SK-N-SH (cell line): ENCODE data around the gene WDR64. TPM values are rescaled to one million over a fixed set of nuclear protein-coding genes. Genes with fewer than 3 reads are reported as not detected.

Source experiments
- CTCF ChIA-PET: fragments of 300-600, 350-600 bp; formaldehyde crosslinking; extraction: SDS; loops from one replicate; lab custom pipeline; 2021; lab: Yijun Ruan, JAX
- POLR2A ChIA-PET: fragments of 350-600 bp; sonication (Branson Sonifier 250); formaldehyde crosslinking; extraction: SDS; loops from one replicate; lab custom pipeline; 2020; ENCODE audit warnings: antibody characterized with exemption, inconsistent platforms; lab: Yijun Ruan, JAX
- DNase-seq: peaks from one replicate; pipeline ENCODE4 v3.0.0; 2012
- H2AFZ ChIP-seq: fragments of 200-600 bp; sonication (generic); 2 replicates; pipeline ENCODE4 v1.8.1; 2016; ENCODE audit warnings: antibody characterized with exemption, mild to moderate bottlenecking, low read depth
- H3F3A ChIP-seq: fragments of 200-600 bp; sonication (generic); replicated peaks from 2 replicates; pipeline ENCODE3; 2016; ENCODE audit warnings: antibody characterized with exemption, mild to moderate bottlenecking; ENCODE audit not compliant: insufficient read depth
- H3K27ac ChIP-seq, 2 experiments: fragments of 200-500 bp in 1 of 2; fragments of 200-600 bp in 1 of 2; sonication (Bioruptor generic) in 1 of 2; sonication (generic), shearing (Covaris generic) in 1 of 2; 2 replicates each; pipeline versions ENCODE4 v1.5.1 to v1.6.1; 2014 to 2016; ENCODE audit warnings: low read depth in 2 of 2, inconsistent platforms in 1 of 2, low read length in 1 of 2, mild to moderate bottlenecking in 1 of 2, mixed read lengths in 1 of 2
- H3K27me3 ChIP-seq: fragments of 200-600 bp; sonication (generic), shearing (Covaris generic); 2 replicates; pipeline ENCODE4 v1.6.1; 2016; ENCODE audit warnings: mixed run types; ENCODE audit not compliant: insufficient read depth
- H3K36me3 ChIP-seq, 2 experiments: fragments of 200-500 bp in 1 of 2; fragments of 200-600 bp in 1 of 2; sonication (Bioruptor generic) in 1 of 2; sonication (generic) in 1 of 2; replicated peaks in 1 of 2; 2 replicates each; pipeline versions ENCODE3 to v1.5.1; 2014 to 2016; ENCODE audit warnings: low read length in 1 of 2, mild to moderate bottlenecking in 1 of 2; ENCODE audit not compliant: insufficient read depth in 2 of 2, control insufficient read depth in 1 of 2
- H3K4me1 ChIP-seq, 2 experiments: fragments of 200-500 bp in 1 of 2; fragments of 200-600 bp in 1 of 2; sonication (Bioruptor generic) in 1 of 2; sonication (generic), shearing (Covaris generic) in 1 of 2; 2 replicates each; pipeline versions ENCODE4 v1.5.1 to v1.6.1; 2014 to 2016; ENCODE audit warnings: low read depth in 1 of 2, low read length in 1 of 2, mixed run types in 1 of 2; ENCODE audit not compliant: insufficient read depth in 2 of 2, control insufficient read depth in 1 of 2
- H3K4me2 ChIP-seq: fragments of 200-600 bp; sonication (generic), shearing (Covaris generic); 2 replicates; pipeline ENCODE4 v1.6.1; 2017; ENCODE audit warnings: mixed run types
- H3K4me3 ChIP-seq, 2 experiments: fragments of 200-500 bp in 1 of 2; fragments of 200-600 bp in 1 of 2; sonication (Bioruptor generic) in 1 of 2; sonication (generic), shearing (Covaris generic) in 1 of 2; 2 replicates each; pipeline versions ENCODE4 v1.5.1 to v1.8.1; 2014 to 2016; ENCODE audit warnings: low read depth in 2 of 2, inconsistent platforms in 1 of 2, low read length in 1 of 2, mild to moderate bottlenecking in 1 of 2, mixed read lengths in 1 of 2, moderate library complexity in 1 of 2
- H3K79me2 ChIP-seq: fragments of 200-600 bp; sonication (generic); 2 replicates; pipeline ENCODE4 v1.8.1; 2017; ENCODE audit warnings: mild to moderate bottlenecking; ENCODE audit not compliant: insufficient read depth
- H3K9ac ChIP-seq: fragments of 200-600 bp; sonication (generic); 2 replicates; pipeline ENCODE4 v1.6.1; 2017; ENCODE audit warnings: mixed run types
- H3K9me2 ChIP-seq: fragments of 200-600 bp; sonication (generic); 2 replicates; pipeline ENCODE4 v1.6.1; 2017; ENCODE audit warnings: mixed run types
- H3K9me3 ChIP-seq: fragments of 200-600 bp; sonication (generic); 2 replicates; pipeline ENCODE4 v1.6.1; 2017; ENCODE audit warnings: mixed run types, mild to moderate bottlenecking, moderate library complexity
- H4K20me1 ChIP-seq: fragments of 200-600 bp; sonication (generic); 2 replicates; pipeline ENCODE4 v1.6.1; 2017; ENCODE audit warnings: mild to moderate bottlenecking, mixed run types; ENCODE audit not compliant: insufficient read depth
- CHD2 ChIP-seq: fragments of 150-350 bp; IDR thresholded peaks from 2 replicates; pipeline ENCODE4 v1.6.1; 2018; ENCODE audit warnings: low read length; ENCODE audit not compliant: partially characterized antibody
- ELF1 ChIP-seq: IDR thresholded peaks from 2 replicates; pipeline ENCODE4 v1.4.0; 2012
- EP300 ChIP-seq, 2 experiments: IDR thresholded peaks; 2 replicates each; pipeline versions ENCODE4 v1.4.0 to v1.6.1; 2012; ENCODE audit warnings: borderline replicate concordance in 1 of 2, low read depth in 1 of 2, low read length in 1 of 2
- FOSL2 ChIP-seq: IDR thresholded peaks from 2 replicates; pipeline ENCODE4 v1.4.0; 2012; ENCODE audit warnings: low read depth, mild to moderate bottlenecking, moderate library complexity, borderline replicate concordance
- FOXM1 ChIP-seq: IDR thresholded peaks from 2 replicates; pipeline ENCODE4 v1.4.0; 2012; ENCODE audit warnings: low read depth, mild to moderate bottlenecking
- GATA2 ChIP-seq: sonication (generic); formaldehyde crosslinking; IDR thresholded peaks from 2 replicates; pipeline ENCODE4 v1.5.0; 2020; ENCODE audit warnings: mild to moderate bottlenecking, missing genetic modification reagents
- JUND ChIP-seq: IDR thresholded peaks from 2 replicates; pipeline ENCODE4 v1.4.0; 2012
- MEF2A ChIP-seq: IDR thresholded peaks from 2 replicates; pipeline ENCODE4 v1.4.0; 2012; ENCODE audit warnings: low read depth, borderline replicate concordance
- POLR2AphosphoS5 ChIP-seq: IDR thresholded peaks from 2 replicates; pipeline ENCODE4 v1.6.1; 2012; ENCODE audit warnings: low read depth, low read length
- RAD21 ChIP-seq: IDR thresholded peaks from 2 replicates; pipeline ENCODE4 v1.6.1; 2012; ENCODE audit warnings: mild to moderate bottlenecking, low read length
- RCOR1 ChIP-seq: fragments of 150-350 bp; IDR thresholded peaks from 2 replicates; pipeline ENCODE4 v1.6.1; 2017; ENCODE audit warnings: antibody characterized with exemption, low read length
- RFX5 ChIP-seq: IDR thresholded peaks from 2 replicates; pipeline ENCODE4 v1.6.1; 2012; ENCODE audit warnings: mild to moderate bottlenecking, improper control_type of control experiment, low read length
- RXRA ChIP-seq: IDR thresholded peaks from 2 replicates; pipeline ENCODE4 v1.4.0; 2012; ENCODE audit warnings: low read depth, mild to moderate bottlenecking, borderline replicate concordance
- SIN3A ChIP-seq: IDR thresholded peaks from 2 replicates; pipeline ENCODE4 v1.6.1; 2012; ENCODE audit warnings: low read depth, mild to moderate bottlenecking, low read length, moderate library complexity, borderline replicate concordance
- SMC3 ChIP-seq: IDR thresholded peaks from 2 replicates; pipeline ENCODE4 v1.6.1; 2012; ENCODE audit warnings: low read depth, low read length, improper control_type of control experiment
- TAF1 ChIP-seq: IDR thresholded peaks from 2 replicates; pipeline ENCODE4 v1.6.1; 2012; ENCODE audit warnings: low read depth, mild to moderate bottlenecking, low read length, moderate library complexity, borderline replicate concordance
- TCF12 ChIP-seq: IDR thresholded peaks from 2 replicates; pipeline ENCODE4 v1.4.0; 2012
- TEAD4 ChIP-seq: IDR thresholded peaks from 2 replicates; pipeline ENCODE4 v1.4.0; 2012; ENCODE audit warnings: mild to moderate bottlenecking, borderline replicate concordance; ENCODE audit not compliant: insufficient read depth
- YY1 ChIP-seq: IDR thresholded peaks from 2 replicates; pipeline ENCODE4 v1.4.0; 2012; ENCODE audit warnings: low read depth, mild to moderate bottlenecking
- WGBS: methylation state at CpG from one replicate; pipeline ENCODE4 v1.1.6; 2017; ENCODE audit warnings: low lambda C conversion rate; 5-methylcytosine and 5-hydroxymethylcytosine counted together
- polyA plus RNA-seq, 3 experiments: library from polyadenylated mRNA; depleted of rRNA; stranded (reverse); fragments of >200 nt; gene quantifications; 2 replicates each; pipeline ENCODE4 v1.2.3, GENCODE V29; 2012
- TF ChIP-seq, protein P1 (sequence below): fragments of 200-600 bp; sonication (generic); IDR thresholded peaks from 2 replicates; pipeline ENCODE4 v1.6.1; 2017; ENCODE audit warnings: antibody characterized with exemption, mild to moderate bottlenecking, moderate library complexity
- TF ChIP-seq, protein P2 (sequence below): IDR thresholded peaks from 2 replicates; pipeline ENCODE4 v1.4.0; 2012; ENCODE audit warnings: low read depth, borderline replicate concordance
- TF ChIP-seq, protein P3 (sequence below): IDR thresholded peaks from 2 replicates; pipeline ENCODE4 v1.4.0; 2012; ENCODE audit warnings: low read depth
- TF ChIP-seq, protein P4 (sequence below): IDR thresholded peaks from 2 replicates; pipeline ENCODE4 v1.4.0; 2012; ENCODE audit warnings: low read depth, borderline replicate concordance
- TF ChIP-seq, protein P5 (sequence below): IDR thresholded peaks from 2 replicates; pipeline ENCODE4 v1.6.1; 2012; ENCODE audit warnings: mild to moderate bottlenecking, low read depth, low read length, moderate library complexity

The WDR64 gene
- polyA plus RNA-seq, 1 of the 3 experiments (the other 2 are of a cell fraction) = not detected

DNA sequence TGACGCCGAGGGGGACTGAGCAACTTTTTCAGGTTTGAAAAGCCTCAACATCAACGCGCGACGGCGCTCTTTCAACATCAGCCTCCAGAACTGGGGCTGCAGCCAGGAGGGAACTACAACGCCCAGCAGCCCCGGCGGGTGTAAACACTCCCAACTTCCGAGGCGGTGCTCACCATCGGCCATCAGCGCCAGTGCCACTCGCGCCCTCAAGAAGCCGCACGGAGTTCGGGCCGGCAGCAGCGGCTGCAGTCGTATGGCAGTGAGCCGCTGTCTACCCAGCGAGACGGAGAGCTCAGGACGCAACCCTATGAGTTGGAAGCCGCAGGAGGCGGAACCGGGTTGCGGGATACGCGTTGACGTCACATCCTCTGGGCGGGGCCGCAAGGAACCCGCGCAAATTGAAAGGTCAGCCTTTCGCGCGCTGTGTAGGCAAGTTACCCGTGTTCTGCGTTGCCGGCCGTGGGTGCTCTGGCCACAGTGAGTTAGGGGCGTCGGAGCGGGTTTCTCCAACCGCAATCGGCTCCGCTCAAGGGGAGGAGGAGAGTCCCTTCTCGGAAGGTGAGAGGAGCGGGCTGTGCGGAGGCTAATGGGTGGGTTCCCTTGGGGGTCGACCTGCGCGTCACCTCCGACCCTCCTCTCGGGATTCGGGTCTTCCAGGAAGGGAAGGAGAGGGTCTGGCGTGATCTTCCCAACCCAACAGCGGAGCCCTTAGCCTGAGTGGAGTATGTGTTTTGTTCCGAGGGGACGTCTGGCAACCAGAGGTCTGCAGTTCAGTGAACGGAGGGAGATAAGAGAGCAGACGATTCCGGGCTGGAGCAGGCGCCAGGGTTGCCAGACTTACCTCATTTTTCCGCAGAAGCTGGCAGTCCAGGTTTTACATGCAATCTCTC lies 196.0 kb downstream of the WDR64 start, which contains the start of gene EXO1:
TSS of gene EXO1 (plus strand) at position 409 of the 890 bp plus-strand sequence. CDS start 2,222 bp downstream, outside the sequence.
- peak within 1 kb of the TSS; percentile 97 for H3K4me2 ChIP-seq
- 1% methylated on average over 29 of the region's 68 CpGs for WGBS
- peaks cover 4 to 7% of the 10 kb centered on the region in 2 experiments for H3K36me3 ChIP-seq
- H3K79me2 ChIP-seq = peaks cover 12% of the 10 kb centered on the region
- peak within 1 kb of the TSS; percentile 97 for H2AFZ ChIP-seq
- POLR2A ChIA-PET = interaction anchor here (0.6 kb wide), 1 partner anchor 9 kb away, joined by 3 read pairs; no protein-coding TSS in a partner anchor
- peak within 1 kb of the TSS; percentile 96 to 99 for H3K4me3 ChIP-seq
- no peaks in the 10 kb centered on the region for H4K20me1 ChIP-seq
- H3K4me1 ChIP-seq = peaks cover 0 to 17% of the 10 kb centered on the region in 2 experiments; a peak in 2 of 4 replicates
- CTCF ChIA-PET = interaction anchor here (0.6 to 5.6 kb wide), 12 partner anchors 8 to 602 kb away, joined by 3 to 36 read pairs (median 3); no protein-coding TSS in a partner anchor
- no peaks in the 10 kb centered on the region for H3K9me3 ChIP-seq
- H3K27ac ChIP-seq = peak within 1 kb of the TSS; percentile 98 to 100
- H3K27me3 ChIP-seq = no peaks in the 10 kb centered on the region
- DNase-seq = peak; percentile 92
- H3K9ac ChIP-seq = peak within 1 kb of the TSS; percentile 85
- H3F3A ChIP-seq = no peaks in the 10 kb centered on the region
- no peaks in the 10 kb centered on the region for H3K9me2 ChIP-seq
- TF ChIP-seq EP300 (IDR thresholded peaks at IDR 0.05; ENCODE audit: borderline replicate concordance in 1 of 2, low read depth in 1 of 2, low read length in 1 of 2) = no peak
- peak; percentile 69 for TF ChIP-seq CHD2
- TF ChIP-seq FOXM1 = no peak
- no peak for TF ChIP-seq TEAD4
- no peak for TF ChIP-seq MEF2A
- peak; percentile 74 for TF ChIP-seq ELF1
- TF ChIP-seq, protein P1, sequence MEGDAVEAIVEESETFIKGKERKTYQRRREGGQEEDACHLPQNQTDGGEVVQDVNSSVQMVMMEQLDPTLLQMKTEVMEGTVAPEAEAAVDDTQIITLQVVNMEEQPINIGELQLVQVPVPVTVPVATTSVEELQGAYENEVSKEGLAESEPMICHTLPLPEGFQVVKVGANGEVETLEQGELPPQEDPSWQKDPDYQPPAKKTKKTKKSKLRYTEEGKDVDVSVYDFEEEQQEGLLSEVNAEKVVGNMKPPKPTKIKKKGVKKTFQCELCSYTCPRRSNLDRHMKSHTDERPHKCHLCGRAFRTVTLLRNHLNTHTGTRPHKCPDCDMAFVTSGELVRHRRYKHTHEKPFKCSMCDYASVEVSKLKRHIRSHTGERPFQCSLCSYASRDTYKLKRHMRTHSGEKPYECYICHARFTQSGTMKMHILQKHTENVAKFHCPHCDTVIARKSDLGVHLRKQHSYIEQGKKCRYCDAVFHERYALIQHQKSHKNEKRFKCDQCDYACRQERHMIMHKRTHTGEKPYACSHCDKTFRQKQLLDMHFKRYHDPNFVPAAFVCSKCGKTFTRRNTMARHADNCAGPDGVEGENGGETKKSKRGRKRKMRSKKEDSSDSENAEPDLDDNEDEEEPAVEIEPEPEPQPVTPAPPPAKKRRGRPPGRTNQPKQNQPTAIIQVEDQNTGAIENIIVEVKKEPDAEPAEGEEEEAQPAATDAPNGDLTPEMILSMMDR = peak; percentile 51
- TF ChIP-seq RFX5 = no peak
- no peak for TF ChIP-seq RXRA
- peak; percentile 55 for TF ChIP-seq POLR2AphosphoS5
- TF ChIP-seq, protein P2, sequence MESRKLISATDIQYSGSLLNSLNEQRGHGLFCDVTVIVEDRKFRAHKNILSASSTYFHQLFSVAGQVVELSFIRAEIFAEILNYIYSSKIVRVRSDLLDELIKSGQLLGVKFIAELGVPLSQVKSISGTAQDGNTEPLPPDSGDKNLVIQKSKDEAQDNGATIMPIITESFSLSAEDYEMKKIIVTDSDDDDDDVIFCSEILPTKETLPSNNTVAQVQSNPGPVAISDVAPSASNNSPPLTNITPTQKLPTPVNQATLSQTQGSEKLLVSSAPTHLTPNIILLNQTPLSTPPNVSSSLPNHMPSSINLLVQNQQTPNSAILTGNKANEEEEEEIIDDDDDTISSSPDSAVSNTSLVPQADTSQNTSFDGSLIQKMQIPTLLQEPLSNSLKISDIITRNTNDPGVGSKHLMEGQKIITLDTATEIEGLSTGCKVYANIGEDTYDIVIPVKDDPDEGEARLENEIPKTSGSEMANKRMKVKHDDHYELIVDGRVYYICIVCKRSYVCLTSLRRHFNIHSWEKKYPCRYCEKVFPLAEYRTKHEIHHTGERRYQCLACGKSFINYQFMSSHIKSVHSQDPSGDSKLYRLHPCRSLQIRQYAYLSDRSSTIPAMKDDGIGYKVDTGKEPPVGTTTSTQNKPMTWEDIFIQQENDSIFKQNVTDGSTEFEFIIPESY = no peak
- TF ChIP-seq, protein P3, sequence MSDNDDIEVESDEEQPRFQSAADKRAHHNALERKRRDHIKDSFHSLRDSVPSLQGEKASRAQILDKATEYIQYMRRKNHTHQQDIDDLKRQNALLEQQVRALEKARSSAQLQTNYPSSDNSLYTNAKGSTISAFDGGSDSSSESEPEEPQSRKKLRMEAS = peak; percentile 72; the same call in 1 of the 2 replicates
- TF ChIP-seq TCF12 = no peak
- TF ChIP-seq, protein P4, sequence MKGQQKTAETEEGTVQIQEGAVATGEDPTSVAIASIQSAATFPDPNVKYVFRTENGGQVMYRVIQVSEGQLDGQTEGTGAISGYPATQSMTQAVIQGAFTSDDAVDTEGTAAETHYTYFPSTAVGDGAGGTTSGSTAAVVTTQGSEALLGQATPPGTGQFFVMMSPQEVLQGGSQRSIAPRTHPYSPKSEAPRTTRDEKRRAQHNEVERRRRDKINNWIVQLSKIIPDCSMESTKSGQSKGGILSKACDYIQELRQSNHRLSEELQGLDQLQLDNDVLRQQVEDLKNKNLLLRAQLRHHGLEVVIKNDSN = no peak
- TF ChIP-seq, protein P5, sequence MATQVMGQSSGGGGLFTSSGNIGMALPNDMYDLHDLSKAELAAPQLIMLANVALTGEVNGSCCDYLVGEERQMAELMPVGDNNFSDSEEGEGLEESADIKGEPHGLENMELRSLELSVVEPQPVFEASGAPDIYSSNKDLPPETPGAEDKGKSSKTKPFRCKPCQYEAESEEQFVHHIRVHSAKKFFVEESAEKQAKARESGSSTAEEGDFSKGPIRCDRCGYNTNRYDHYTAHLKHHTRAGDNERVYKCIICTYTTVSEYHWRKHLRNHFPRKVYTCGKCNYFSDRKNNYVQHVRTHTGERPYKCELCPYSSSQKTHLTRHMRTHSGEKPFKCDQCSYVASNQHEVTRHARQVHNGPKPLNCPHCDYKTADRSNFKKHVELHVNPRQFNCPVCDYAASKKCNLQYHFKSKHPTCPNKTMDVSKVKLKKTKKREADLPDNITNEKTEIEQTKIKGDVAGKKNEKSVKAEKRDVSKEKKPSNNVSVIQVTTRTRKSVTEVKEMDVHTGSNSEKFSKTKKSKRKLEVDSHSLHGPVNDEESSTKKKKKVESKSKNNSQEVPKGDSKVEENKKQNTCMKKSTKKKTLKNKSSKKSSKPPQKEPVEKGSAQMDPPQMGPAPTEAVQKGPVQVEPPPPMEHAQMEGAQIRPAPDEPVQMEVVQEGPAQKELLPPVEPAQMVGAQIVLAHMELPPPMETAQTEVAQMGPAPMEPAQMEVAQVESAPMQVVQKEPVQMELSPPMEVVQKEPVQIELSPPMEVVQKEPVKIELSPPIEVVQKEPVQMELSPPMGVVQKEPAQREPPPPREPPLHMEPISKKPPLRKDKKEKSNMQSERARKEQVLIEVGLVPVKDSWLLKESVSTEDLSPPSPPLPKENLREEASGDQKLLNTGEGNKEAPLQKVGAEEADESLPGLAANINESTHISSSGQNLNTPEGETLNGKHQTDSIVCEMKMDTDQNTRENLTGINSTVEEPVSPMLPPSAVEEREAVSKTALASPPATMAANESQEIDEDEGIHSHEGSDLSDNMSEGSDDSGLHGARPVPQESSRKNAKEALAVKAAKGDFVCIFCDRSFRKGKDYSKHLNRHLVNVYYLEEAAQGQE = no peak
- TF ChIP-seq TAF1 = peak; percentile 3; the same call in 1 of the 2 replicates
- no peak for TF ChIP-seq JUND
- TF ChIP-seq YY1 = peak; percentile 75
- no peak for TF ChIP-seq GATA2 (CRISPR knock-in tag)
- no peak for TF ChIP-seq FOSL2
- peak; percentile 61 for TF ChIP-seq RAD21
- TF ChIP-seq SIN3A = peak; percentile 99
- TF ChIP-seq SMC3 = no peak
- no peak for TF ChIP-seq RCOR1
